ENCODE data around the gene RASSF5. TPM values are rescaled to one million over a fixed set of nuclear protein-coding genes. Genes with fewer than 3 reads are reported as not detected.

RASSF5 gene
- polyA plus RNA-seq, 1 donor (not counting 4 experiments of a cell fraction or from before 2014, with no cell fraction given) = 2.4 TPM

DNA sequence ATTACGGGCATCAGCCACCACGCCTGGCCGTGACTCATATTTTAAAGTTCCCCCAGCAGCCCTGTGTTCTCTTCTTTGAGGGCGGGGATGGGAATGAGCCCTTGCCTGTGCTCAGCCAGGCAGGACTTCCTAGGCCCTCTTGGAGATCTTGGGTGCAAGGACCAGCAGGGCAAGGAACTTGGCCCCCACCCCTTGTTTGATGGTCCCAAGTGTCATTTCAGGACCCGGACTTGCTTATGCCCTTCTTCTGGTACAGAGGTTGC, 9.3 kb downstream of the RASSF5 start:
- no peaks in the 10 kb centered on the region for H4K20me1 ChIP-seq (ENCODE audit: control insufficient read depth, extremely low read depth, insufficient read depth, low read length)
- H3K27me3 ChIP-seq (ENCODE audit: control insufficient read depth, extremely low read depth, insufficient read depth, low read length) = no peaks in the 10 kb centered on the region
- H3K9ac ChIP-seq (ENCODE audit: control insufficient read depth, extremely low read depth, insufficient read depth, low read length) = no peak overlapping the region
- no peak overlapping the region for H3K4me3 ChIP-seq (ENCODE audit: control insufficient read depth in 2 of 3, extremely low read depth in 1 of 3, insufficient read depth in 2 of 3, low read depth in 1 of 3, low read length in 3 of 3)
- no peak for TF ChIP-seq EZH2 (IDR thresholded peaks at IDR 0.05; ENCODE audit: low read length)
- TF ChIP-seq, protein P1, sequence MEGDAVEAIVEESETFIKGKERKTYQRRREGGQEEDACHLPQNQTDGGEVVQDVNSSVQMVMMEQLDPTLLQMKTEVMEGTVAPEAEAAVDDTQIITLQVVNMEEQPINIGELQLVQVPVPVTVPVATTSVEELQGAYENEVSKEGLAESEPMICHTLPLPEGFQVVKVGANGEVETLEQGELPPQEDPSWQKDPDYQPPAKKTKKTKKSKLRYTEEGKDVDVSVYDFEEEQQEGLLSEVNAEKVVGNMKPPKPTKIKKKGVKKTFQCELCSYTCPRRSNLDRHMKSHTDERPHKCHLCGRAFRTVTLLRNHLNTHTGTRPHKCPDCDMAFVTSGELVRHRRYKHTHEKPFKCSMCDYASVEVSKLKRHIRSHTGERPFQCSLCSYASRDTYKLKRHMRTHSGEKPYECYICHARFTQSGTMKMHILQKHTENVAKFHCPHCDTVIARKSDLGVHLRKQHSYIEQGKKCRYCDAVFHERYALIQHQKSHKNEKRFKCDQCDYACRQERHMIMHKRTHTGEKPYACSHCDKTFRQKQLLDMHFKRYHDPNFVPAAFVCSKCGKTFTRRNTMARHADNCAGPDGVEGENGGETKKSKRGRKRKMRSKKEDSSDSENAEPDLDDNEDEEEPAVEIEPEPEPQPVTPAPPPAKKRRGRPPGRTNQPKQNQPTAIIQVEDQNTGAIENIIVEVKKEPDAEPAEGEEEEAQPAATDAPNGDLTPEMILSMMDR (optimal IDR thresholded peaks at IDR 0.05 in 1 of 3, IDR thresholded peaks at IDR 0.05 in 1 of 3, conservative IDR thresholded peaks at IDR 0.05 in 1 of 3; ENCODE audit: extremely low read depth in 1 of 3, insufficient read depth in 2 of 3, low read length in 3 of 3) = no peak
- peaks cover 37% of the 10 kb centered on the region for H3K4me1 ChIP-seq (ENCODE audit: control insufficient read depth, extremely low read depth, insufficient read depth, low read length)
- H3K27ac ChIP-seq (ENCODE audit: control insufficient read depth, insufficient read depth, low read length) = no peak overlapping the region
- H3K9me1 ChIP-seq (ENCODE audit: control insufficient read depth, extremely low read depth, insufficient read depth, low read length) = no peaks in the 10 kb centered on the region
- DNase-seq (ENCODE audit: low read depth, low spot score) (no peak), FAIRE-seq (no peak)
- no peak overlapping the region for H2AFZ ChIP-seq (ENCODE audit: control insufficient read depth, low read length)
- dilution Hi-C loops (cut with MboI; ENCODE audit: extremely low pct_ligation_motif_present, low sequenced_read_pairs) = no loop called here
- no peaks in the 10 kb centered on the region for H3K79me2 ChIP-seq (ENCODE audit: control insufficient read depth, insufficient read depth, low read length)
- no peaks in the 10 kb centered on the region for H3K9me3 ChIP-seq (ENCODE audit: control insufficient read depth, low read depth, low read length)
- H3K4me2 ChIP-seq (ENCODE audit: control insufficient read depth, extremely low read depth, insufficient read depth, low read depth, low read length) = no peak overlapping the region
- no peaks in the 10 kb centered on the region for H3K36me3 ChIP-seq (ENCODE audit: control insufficient read depth in 2 of 2, extremely low read depth in 1 of 2, insufficient read depth in 2 of 2, low read length in 2 of 2)

DNA sequence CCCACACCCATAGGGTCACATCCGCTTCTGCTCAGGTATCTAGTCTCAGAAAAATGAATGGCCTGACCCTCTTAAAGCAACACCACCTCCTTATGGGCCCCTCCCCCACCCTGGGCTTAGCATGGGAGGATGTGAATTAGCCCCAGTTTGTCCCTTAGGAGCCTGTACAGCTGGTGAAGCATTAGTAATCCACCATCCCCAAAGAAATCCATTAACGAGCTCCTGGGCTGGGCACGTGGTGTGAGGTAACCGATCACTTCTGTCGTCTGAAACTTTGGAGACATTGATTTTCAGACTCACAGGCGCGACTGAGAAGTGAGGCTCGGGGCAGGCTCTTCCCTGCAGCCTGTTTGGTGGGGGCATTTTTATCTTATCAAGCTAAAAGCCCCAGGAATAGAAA, 10.5 kb downstream of the RASSF5 start:
- no peak overlapping the region for H3K4me2 ChIP-seq (ENCODE audit: control insufficient read depth, extremely low read depth, insufficient read depth, low read depth, low read length)
- H3K4me1 ChIP-seq (ENCODE audit: control insufficient read depth, extremely low read depth, insufficient read depth, low read length) = peaks cover 26% of the 10 kb centered on the region
- H3K9me1 ChIP-seq (ENCODE audit: control insufficient read depth, extremely low read depth, insufficient read depth, low read length) = no peaks in the 10 kb centered on the region
- no peaks in the 10 kb centered on the region for H3K79me2 ChIP-seq (ENCODE audit: control insufficient read depth, insufficient read depth, low read length)
- no peak overlapping the region for H2AFZ ChIP-seq (ENCODE audit: control insufficient read depth, low read length)
- TF ChIP-seq EZH2 (IDR thresholded peaks at IDR 0.05; ENCODE audit: low read length) = no peak
- TF ChIP-seq, protein P1 (optimal IDR thresholded peaks at IDR 0.05 in 1 of 3, IDR thresholded peaks at IDR 0.05 in 1 of 3, conservative IDR thresholded peaks at IDR 0.05 in 1 of 3; ENCODE audit: extremely low read depth in 1 of 3, insufficient read depth in 2 of 3, low read length in 3 of 3) = no peak
- FAIRE-seq (no peak), DNase-seq (ENCODE audit: low read depth, low spot score) (no peak)
- H4K20me1 ChIP-seq (ENCODE audit: control insufficient read depth, extremely low read depth, insufficient read depth, low read length) = no peaks in the 10 kb centered on the region
- no peak overlapping the region for H3K4me3 ChIP-seq (ENCODE audit: control insufficient read depth in 2 of 3, extremely low read depth in 1 of 3, insufficient read depth in 2 of 3, low read depth in 1 of 3, low read length in 3 of 3)
- H3K27ac ChIP-seq (ENCODE audit: control insufficient read depth, insufficient read depth, low read length) = no peak overlapping the region
- dilution Hi-C loops (cut with MboI; ENCODE audit: extremely low pct_ligation_motif_present, low sequenced_read_pairs) = no loop called here
- H3K9me3 ChIP-seq (ENCODE audit: control insufficient read depth, low read depth, low read length) = no peaks in the 10 kb centered on the region
- H3K36me3 ChIP-seq (ENCODE audit: control insufficient read depth in 2 of 2, extremely low read depth in 1 of 2, insufficient read depth in 2 of 2, low read length in 2 of 2) = no peaks in the 10 kb centered on the region
- H3K27me3 ChIP-seq (ENCODE audit: control insufficient read depth, extremely low read depth, insufficient read depth, low read length) = no peaks in the 10 kb centered on the region
- H3K9ac ChIP-seq (ENCODE audit: control insufficient read depth, extremely low read depth, insufficient read depth, low read length) = no peak overlapping the region

Data from keratinocyte (primary cell).